ENCODE data around the gene PDE4D. TPM values are rescaled to one million over a fixed set of nuclear protein-coding genes. Genes with fewer than 3 reads are reported as not detected.

PDE4D gene
- total and polyA plus RNA-seq, 10 of the 15 experiments (the other 5 are each of a cell fraction or from before 2014, with no cell fraction given): 0.87 to 4.1 (median 2.2) TPM

DNA sequence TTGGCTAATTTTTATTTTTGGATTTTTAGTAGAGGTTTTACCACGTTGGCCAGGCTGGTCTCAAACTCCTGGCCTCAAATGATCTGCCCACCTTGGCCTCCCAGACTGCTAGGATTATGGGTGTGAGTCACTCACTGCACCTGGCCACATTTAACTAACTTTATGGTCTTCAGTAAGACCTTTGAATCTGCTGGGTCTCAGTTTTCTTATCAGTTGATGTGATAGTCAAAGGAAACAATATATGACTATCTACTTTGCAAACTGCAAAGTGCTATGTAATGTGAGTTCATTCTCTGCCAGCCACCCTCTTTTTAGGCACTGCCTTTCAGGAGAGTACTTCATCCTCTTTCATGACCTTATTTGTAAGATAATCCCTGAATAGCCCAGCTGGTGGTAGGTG is 474.7 kb downstream of the PDE4D start (continued):
- no peak for TF ChIP-seq PAX8 (IDR thresholded peaks at IDR 0.05)
- TF ChIP-seq JUND (IDR thresholded peaks at IDR 0.05; ENCODE audit: low read depth, low read length): no peak
- no peak for TF ChIP-seq NR2C2 (IDR thresholded peaks at IDR 0.05; ENCODE audit: borderline replicate concordance, control insufficient read depth, insufficient read length, low read depth)
- TF ChIP-seq TARDBP (IDR thresholded peaks at IDR 0.05; ENCODE audit: borderline replicate concordance): no peak
- no peak for TF ChIP-seq BHLHE40 (IDR thresholded peaks at IDR 0.05; ENCODE audit: borderline replicate concordance in 1 of 2, low read depth in 2 of 2, low read length in 1 of 2)
- no peak for TF ChIP-seq ASH2L (IDR thresholded peaks at IDR 0.05; ENCODE audit: borderline replicate concordance, low read depth)

GRCh38 chr5:59416451-59416850 is 477.1 kb downstream of the PDE4D start:
- no peaks in the 10 kb centered on the region for H3K4me1 ChIP-seq (ENCODE audit: control insufficient read depth, insufficient read depth, low read length)
- ChIA-PET RAD21 (ENCODE audit: unreplicated experiment) (no interaction called here), SMC1A (ENCODE audit: uncharacterized antibody, unreplicated experiment) (interaction anchor here (0.9 kb wide), 1 partner anchor 9 kb away, joined by 3 read pairs; no protein-coding TSS in a partner anchor), CTCF (no interaction called here), POLR2A (no interaction called here)
- no peak overlapping the region for H3K9ac ChIP-seq (ENCODE audit: control insufficient read depth, insufficient read depth, low read length)
- H2AFZ ChIP-seq (ENCODE audit: control insufficient read depth, low read depth, low read length): no peak overlapping the region
- TF ChIP-seq SREBF2 (IDR thresholded peaks at IDR 0.05; ENCODE audit: low read length) (no peak), YY1 (IDR thresholded peaks at IDR 0.05; ENCODE audit: low read depth, low read length) (no peak)
- TF ChIP-seq, protein P1, sequence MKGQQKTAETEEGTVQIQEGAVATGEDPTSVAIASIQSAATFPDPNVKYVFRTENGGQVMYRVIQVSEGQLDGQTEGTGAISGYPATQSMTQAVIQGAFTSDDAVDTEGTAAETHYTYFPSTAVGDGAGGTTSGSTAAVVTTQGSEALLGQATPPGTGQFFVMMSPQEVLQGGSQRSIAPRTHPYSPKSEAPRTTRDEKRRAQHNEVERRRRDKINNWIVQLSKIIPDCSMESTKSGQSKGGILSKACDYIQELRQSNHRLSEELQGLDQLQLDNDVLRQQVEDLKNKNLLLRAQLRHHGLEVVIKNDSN (IDR thresholded peaks at IDR 0.05; ENCODE audit: borderline replicate concordance, extremely low read length, insufficient read depth, low read depth, low read length): no peak
- no peaks in the 10 kb centered on the region for H4K20me1 ChIP-seq (ENCODE audit: control insufficient read depth, insufficient read depth)
- FAIRE-seq (no peak), ATAC-seq (no peak), DNase-seq (ENCODE audit: low read depth, low spot score) (no peak)
- H3K27ac ChIP-seq (ENCODE audit: control insufficient read depth, insufficient read depth): no peak overlapping the region
- H3K36me3 ChIP-seq (ENCODE audit: control insufficient read depth in 2 of 2, insufficient read depth in 2 of 2, low read length in 1 of 2): no peaks in the 10 kb centered on the region
- no peaks in the 10 kb centered on the region for H3K9me3 ChIP-seq (replicated peaks; ENCODE audit: control insufficient read depth, insufficient read depth, low read length)
- in situ Hi-C loops (cut with MboI): no loop called here
- H3K79me2 ChIP-seq (ENCODE audit: control insufficient read depth, insufficient read depth, low read length): no peaks in the 10 kb centered on the region
- H3K27me3 ChIP-seq (replicated peaks in 1 of 2; ENCODE audit: control insufficient read depth in 2 of 2, insufficient read depth in 2 of 2, low read length in 1 of 2): no peaks in the 10 kb centered on the region
- intact Hi-C loops (cut with micrococcal nuclease; ENCODE audit: unreplicated experiment): no loop called here
- no TSS peak for BruUV-seq (replicated peaks)
- 0% methylated on average over 1 of the region's 1 CpG for WGBS (ENCODE audit: insufficient coverage, insufficient replicate concordance, low lambda C conversion rate, missing lambda C conversion rate)
- H3K4me3 ChIP-seq: no peak overlapping the region
- H3K4me2 ChIP-seq (ENCODE audit: control insufficient read depth, insufficient read depth): no peak overlapping the region

All from GM12878 (cell line).